Motor neuron (in vitro differentiated cells): ENCODE results near the gene COL25A1. TPM values are rescaled to one million over a fixed set of nuclear protein-coding genes. Genes with fewer than 3 reads are reported as not detected.

Source experiments
- ATAC-seq, 8 experiments: fragments of 200-7000 bp; cut with Tn5 transposase; replicated peaks in 6 of 8; 2 replicates each; pipeline ENCODE4 v1.8.0; 2021; ENCODE audit warnings: mild to moderate bottlenecking in 8 of 8, moderate library complexity in 8 of 8
- H3K27ac ChIP-seq, 2 donors: fragments of 250-450 bp; sonication (Bioruptor Pico); 2 replicates each; pipeline ENCODE4 v1.9.0; 2021; ENCODE audit warnings: antibody characterized with exemption in 2 of 2, mild to moderate bottlenecking in 2 of 2, moderate library complexity in 1 of 2
- H3K4me1 ChIP-seq, 2 donors: fragments of 250-450 bp; sonication (Bioruptor Pico); replicated peaks in 1 of 2; 2 replicates each; pipeline ENCODE4 v1.6.1; 2021; ENCODE audit warnings: antibody characterized with exemption in 2 of 2, mild to moderate bottlenecking in 2 of 2, moderate library complexity in 1 of 2
- H3K4me3 ChIP-seq, 5 donors: fragments of 250-450 bp; sonication (Bioruptor Pico); 2 replicates each; pipeline ENCODE4 v1.9.0; 2021; ENCODE audit warnings: antibody characterized with exemption in 5 of 5, mild to moderate bottlenecking in 5 of 5, moderate library complexity in 4 of 5
- WGBS, 10 experiments: fragments of 450-650 bp; shearing (Covaris generic); methylation state at CpG; one replicate each; pipeline ENCODE4 v1.0.0; 2022; 5-methylcytosine and 5-hydroxymethylcytosine counted together
- in situ Hi-C, 9 experiments: fragments of 400-800 bp; cut with MboI; loops; one replicate each; pipeline ENCODE4 v1.15.0; 2021; ENCODE audit warnings: low sequenced_read_pairs in 9 of 9, low pct_unique_long_range_greater_than_20kb in 2 of 9; ENCODE audit not compliant: unreplicated experiment in 9 of 9
- total RNA-seq, 8 experiments: library from RNA; unstranded; fragments of 300-600 nt; gene quantifications; 2 replicates each; pipeline versions ENCODE4 v1.2.3 to v1.2.4, GENCODE V29; 2022

COL25A1 gene
- total RNA-seq, 8 experiments from 2014 or later, result 1.3 to 15.1 (median 2.7) TPM

DNA sequence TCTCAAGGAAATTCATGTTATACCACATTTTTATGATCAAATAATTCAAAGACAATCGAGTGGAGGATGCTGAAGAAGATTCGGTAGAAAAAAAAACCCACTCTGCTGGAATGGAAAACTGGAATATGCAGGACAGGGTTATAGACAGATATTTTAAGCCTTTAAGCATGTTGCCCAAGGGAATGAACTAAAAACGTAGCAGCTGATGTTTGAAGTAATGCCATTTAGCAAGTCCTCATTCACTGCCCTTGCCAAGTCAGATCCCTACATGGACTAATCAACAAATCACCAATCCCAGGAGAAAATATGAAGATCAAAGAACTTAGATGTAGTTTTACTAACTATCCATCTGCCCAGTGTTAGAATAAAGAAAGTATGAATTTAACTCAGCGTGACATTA lies 464.0 kb downstream of the COL25A1 start:
- no peak for ATAC-seq
- in situ Hi-C loops, result loop anchor here in 5 of 9 experiments (25.0 kb wide), 3 partner anchors 474 to 574 kb away; partner anchors contain the start of gene COL25A1 (in 2 of the 5)
- 31 to 100% (median 91%) methylated on average over 1 to 4 of the region's 4 CpGs for WGBS, 10 experiments
- Histone ChIP-seq H3K27ac (no peak overlapping the region), H3K4me3 (no peak overlapping the region), H3K4me1 (no peaks in the 10 kb centered on the region)

DNA sequence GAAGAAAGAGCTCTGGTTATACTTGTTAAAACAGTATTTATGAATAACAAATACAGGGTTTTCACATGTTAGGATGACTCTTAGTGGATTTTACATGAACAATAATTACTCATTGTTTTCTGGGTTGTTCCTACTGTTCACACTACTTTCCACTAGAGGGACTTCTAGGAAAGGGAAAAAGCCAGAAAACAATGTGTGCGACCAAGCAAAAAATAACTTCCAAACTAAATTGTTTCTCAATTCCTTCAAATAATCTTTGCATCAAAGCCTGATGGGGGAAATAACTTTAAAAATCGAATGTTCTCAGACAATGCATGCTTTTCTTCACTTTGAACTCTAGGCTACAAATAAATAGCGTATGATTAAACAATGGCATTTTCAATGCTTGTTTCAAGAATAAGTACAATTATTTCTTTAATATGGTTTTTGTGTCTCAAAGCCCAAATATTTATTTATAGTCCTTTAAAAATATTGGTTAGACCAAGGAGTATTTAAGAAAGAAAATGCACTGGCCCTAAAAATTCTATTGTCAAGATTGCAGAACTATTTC lies 467.5 kb downstream of the COL25A1 start:
- no peak overlapping the region for H3K27ac ChIP-seq
- in situ Hi-C loops, result loop anchor here in 5 of 9 experiments (25.0 kb wide), 3 partner anchors 477 to 577 kb away; partner anchors contain the start of gene COL25A1 (in 2 of the 5)
- 0 to 83% (median 33%) methylated on average over 1 to 3 of the region's 3 CpGs for WGBS, 10 experiments
- peak in 7 of 8 experiments; percentile 27 to 83 (median 50) for ATAC-seq
- H3K4me1 ChIP-seq, result no peaks in the 10 kb centered on the region
- no peak overlapping the region for H3K4me3 ChIP-seq

DNA sequence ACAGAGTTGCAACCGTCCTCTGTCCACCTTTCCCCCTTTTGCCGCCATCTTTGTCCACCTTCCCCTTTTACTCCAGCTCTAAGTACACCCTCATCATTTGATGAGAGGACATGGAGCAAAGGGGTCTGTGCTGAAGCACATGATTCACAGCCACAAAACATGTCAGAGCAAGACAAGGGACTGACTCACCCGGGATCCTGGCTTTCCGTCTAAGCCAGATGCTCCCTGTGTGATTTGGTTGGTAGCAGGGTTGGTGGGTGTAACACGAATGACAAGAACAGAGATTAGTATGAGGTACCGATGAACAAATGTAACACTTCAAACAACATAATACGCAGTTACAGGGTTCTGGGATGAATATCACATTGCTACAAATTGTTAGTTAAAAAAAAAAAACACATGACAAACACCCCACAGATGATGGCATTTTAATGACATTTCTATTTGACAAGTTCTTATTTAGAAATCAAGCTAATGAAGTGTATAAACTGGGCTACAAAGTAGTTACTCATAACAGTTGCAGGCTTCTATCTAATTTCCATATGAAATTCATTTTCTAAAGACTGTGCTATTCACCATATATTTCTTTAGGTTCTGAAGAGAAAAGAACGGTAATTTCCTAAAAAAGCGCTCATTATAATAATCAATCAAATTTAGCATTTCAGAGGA lies 468.2 kb downstream of the COL25A1 start:
- WGBS, 10 experiments, result 0 to 75% (median 55%) methylated on average over 2 to 9 of the region's 9 CpGs
- in situ Hi-C loops, result loop anchor here in 5 of 9 experiments (25.0 kb wide), 3 partner anchors 478 to 578 kb away; partner anchors contain the start of gene COL25A1 (in 2 of the 5)
- Histone ChIP-seq H3K27ac (no peak overlapping the region), H3K4me1 (no peaks in the 10 kb centered on the region), H3K4me3 (no peak overlapping the region)
- peak; percentile 58 to 97 (median 90) for ATAC-seq

DNA sequence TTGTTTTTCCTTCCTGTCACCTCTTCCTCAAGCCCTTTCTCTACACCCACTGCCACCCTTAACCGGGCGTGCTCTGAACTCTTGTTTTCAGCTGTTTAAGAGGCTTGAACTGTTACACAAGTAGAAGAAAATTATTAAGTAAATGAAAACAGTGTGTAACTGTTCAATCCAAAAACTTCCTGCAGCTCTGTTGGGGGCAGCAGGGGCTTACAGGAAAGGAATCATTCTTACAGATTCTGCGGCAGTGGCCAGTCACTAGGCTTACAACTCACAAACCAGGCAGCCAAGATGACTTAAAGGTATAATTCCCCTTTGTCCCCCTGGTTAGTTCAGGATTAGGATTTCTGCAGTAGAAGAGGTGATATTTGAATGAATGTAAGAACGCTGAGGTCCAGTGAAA lies 469.4 kb downstream of the COL25A1 start:
- Histone ChIP-seq H3K27ac (no peak overlapping the region), H3K4me3 (no peak overlapping the region), H3K4me1 (no peaks in the 10 kb centered on the region)
- WGBS, 10 experiments, result 85 to 100% (median 90%) methylated on average over 1 to 4 of the region's 4 CpGs; no CpG with 5 or more reads in 1 of the 10 experiments
- no peak for ATAC-seq
- in situ Hi-C loops, result loop anchor here in 5 of 9 experiments (25.0 kb wide), 3 partner anchors 479 to 579 kb away; partner anchors contain the start of gene COL25A1 (in 2 of the 5)

DNA sequence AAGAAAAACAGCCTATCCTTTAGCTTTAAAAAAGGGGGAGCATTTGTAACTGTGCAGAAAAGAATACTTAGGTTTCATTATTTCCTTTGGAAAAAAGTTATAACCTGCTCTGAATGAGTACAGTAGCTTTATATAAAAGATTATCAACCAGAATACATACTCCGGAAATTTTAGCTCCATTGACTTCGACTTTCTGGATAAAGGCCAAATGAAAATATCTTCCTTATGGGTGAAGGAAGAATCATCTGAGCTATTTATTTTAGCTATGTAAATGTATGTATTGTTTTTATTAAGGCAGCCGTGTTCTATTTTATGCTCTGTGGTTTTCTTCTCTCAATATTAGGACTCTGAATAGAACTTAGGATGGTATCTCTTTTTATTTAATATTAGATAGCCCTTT lies 470.6 kb downstream of the COL25A1 start:
- 0 to 100% (median 43%) methylated on average over 1 to 3 of the region's 3 CpGs for WGBS, 10 experiments
- H3K27ac ChIP-seq, result no peak overlapping the region
- no peak for ATAC-seq
- in situ Hi-C loops, result loop anchor here in 5 of 9 experiments (25.0 kb wide), 3 partner anchors 480 to 580 kb away; partner anchors contain the start of gene COL25A1 (in 2 of the 5)
- no peak overlapping the region for H3K4me3 ChIP-seq
- H3K4me1 ChIP-seq, result no peaks in the 10 kb centered on the region

DNA sequence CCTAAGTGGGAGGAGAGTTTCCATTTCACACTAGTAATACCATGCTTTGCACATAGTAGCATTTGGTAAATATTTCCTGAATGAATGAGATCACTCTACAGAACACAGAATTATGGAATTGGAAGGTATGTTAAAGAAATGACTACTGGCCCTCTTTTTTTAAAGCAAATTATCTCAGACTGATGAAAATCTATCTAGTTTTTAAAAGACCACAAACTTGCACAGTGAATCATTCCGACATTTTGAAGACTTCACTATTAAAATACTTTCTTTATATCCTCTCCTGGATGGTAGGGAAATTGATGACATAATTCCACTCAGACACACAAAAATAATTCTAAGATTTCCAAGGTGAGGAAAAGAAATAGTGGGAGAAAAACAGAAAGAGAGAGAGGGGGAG lies 471.2 kb downstream of the COL25A1 start:
- WGBS, 10 experiments, result 69 to 100% (median 100%) methylated on average over 1 of the region's 1 CpG; no CpG with 5 or more reads in 1 of the 10 experiments
- no peak overlapping the region for H3K4me3 ChIP-seq
- H3K4me1 ChIP-seq, result no peaks in the 10 kb centered on the region
- ATAC-seq, result no peak
- no peak overlapping the region for H3K27ac ChIP-seq
- in situ Hi-C loops, result loop anchor here in 5 of 9 experiments (25.0 kb wide), 3 partner anchors 481 to 581 kb away; partner anchors contain the start of gene COL25A1 (in 2 of the 5)

DNA sequence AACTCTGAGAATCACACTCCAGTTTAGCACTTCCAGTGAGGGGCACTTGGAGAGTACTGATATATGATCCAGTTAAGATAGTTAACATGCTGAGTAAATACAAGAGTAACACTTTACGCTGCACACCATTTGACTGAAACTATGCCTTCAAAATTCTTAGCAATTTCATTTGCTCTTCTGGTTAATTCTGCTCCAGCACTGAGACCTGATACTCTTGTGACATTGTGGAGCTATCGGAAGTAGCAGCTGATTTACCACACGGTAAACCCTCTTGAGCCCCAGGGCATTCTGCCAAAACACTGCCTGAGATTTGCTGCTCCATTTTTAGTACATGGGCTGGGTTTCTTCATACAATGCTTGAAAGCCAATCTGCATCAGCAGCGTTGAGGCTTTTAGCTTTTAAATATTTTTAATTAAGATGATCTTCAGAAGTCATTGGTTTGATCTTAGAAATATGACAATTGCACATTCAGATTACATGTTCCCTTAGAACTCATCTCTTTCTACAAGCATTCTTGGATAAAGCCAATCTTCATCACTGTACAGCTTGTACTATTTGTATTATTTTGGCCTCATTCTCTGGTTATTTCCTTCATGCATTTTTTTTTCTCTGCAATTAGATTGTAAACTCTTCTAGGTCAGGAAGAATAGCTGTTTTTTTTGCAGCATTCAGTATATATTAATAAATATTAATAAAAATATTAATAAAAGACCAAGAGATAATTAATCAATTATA lies 471.8 kb downstream of the COL25A1 start:
- in situ Hi-C loops, result loop anchor here in 5 of 9 experiments (25.0 kb wide), 3 partner anchors 482 to 582 kb away; partner anchors contain the start of gene COL25A1 (in 2 of the 5)
- 63 to 100% (median 87%) methylated on average over 1 to 4 of the region's 4 CpGs; no CpG with 5 or more reads in 1 of the 10 experiments for WGBS, 10 experiments
- ATAC-seq, result peak in 2 of 8 experiments; percentile 18 to 44
- H3K4me3 ChIP-seq, result no peak overlapping the region
- H3K4me1 ChIP-seq, result no peaks in the 10 kb centered on the region
- no peak overlapping the region for H3K27ac ChIP-seq

DNA sequence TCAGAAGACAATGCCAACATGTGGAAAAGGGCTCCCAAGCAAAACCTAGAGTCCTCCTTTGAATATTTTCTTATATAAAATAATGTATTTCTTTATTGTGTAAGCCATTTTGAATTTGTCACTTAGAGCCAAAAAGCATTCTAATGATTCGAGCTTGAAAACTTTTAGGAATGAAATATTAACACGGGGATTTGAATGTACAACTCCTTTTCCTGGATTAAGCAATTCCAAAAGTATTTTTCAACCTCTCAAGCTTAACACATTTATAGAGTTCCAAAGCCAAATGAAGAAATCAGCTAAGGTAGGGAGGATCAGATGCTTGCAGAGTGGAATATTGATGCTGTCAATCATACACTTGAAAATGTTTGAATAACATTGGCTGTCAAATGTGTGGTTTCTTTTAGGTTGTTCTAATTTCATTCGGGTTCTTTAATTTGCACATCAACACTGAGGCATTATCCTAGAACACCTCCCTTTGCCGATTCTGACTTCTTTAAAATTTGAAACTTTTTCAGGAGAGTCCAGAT lies 472.4 kb downstream of the COL25A1 start:
- H3K27ac ChIP-seq, result no peak overlapping the region
- 32 to 100% (median 72%) methylated on average over 1 to 4 of the region's 4 CpGs; no CpG with 5 or more reads in 1 of the 10 experiments for WGBS, 10 experiments
- no peaks in the 10 kb centered on the region for H3K4me1 ChIP-seq
- no peak for ATAC-seq
- in situ Hi-C loops, result loop anchor here in 5 of 9 experiments (25.0 kb wide), 3 partner anchors 482 to 582 kb away; partner anchors contain the start of gene COL25A1 (in 2 of the 5)
- no peak overlapping the region for H3K4me3 ChIP-seq

DNA sequence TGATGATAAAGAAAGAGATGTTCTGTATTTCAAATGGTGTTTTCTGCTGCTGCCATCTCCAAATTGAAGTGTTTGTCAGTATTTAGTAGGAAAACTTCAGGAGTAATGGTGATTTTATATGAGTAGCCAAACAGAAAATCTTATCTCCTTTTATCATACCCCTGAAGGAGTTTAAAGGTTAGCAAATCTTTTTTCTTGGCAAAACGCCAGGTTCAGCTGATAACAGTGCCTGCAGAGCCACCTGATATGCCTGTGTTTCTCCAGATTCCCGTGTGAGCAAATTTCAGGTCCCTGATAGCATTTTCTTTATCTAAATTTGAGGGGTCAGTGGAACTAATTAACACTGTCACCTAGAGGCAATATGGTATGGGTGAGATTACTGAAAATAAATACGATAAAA lies 473.8 kb downstream of the COL25A1 start:
- H3K4me1 ChIP-seq, result peaks cover 0 to 6% of the 10 kb centered on the region in 2 donors
- 40 to 94% (median 67%) methylated on average over 2 to 3 of the region's 3 CpGs for WGBS, 10 experiments
- in situ Hi-C loops, result loop anchor here in 5 of 9 experiments (25.0 kb wide), 3 partner anchors 484 to 584 kb away; partner anchors contain the start of gene COL25A1 (in 2 of the 5)
- H3K4me3 ChIP-seq, result no peak overlapping the region
- ATAC-seq, result no peak
- H3K27ac ChIP-seq, result no peak overlapping the region

DNA sequence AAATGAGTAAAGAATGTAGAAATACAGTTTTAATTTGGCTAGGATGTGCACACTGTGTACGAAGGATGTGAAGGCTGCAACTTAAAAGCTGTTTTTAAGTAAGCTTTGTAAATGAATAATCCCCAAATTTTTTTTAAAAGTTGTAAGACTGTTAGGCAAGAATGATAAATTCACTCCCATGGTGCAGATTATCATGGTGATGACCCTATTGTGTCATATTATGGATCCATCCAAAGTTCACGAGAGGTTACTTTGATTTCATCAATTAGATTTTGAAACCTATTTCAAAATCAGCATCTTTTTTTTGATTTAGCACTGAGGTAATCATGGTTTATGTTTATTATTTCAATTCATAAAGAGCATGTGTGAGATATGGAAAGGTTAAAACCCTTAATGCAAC lies 476.7 kb downstream of the COL25A1 start:
- WGBS, 10 experiments, result 83 to 100% (median 91%) methylated on average over 1 to 2 of the region's 2 CpGs

DNA sequence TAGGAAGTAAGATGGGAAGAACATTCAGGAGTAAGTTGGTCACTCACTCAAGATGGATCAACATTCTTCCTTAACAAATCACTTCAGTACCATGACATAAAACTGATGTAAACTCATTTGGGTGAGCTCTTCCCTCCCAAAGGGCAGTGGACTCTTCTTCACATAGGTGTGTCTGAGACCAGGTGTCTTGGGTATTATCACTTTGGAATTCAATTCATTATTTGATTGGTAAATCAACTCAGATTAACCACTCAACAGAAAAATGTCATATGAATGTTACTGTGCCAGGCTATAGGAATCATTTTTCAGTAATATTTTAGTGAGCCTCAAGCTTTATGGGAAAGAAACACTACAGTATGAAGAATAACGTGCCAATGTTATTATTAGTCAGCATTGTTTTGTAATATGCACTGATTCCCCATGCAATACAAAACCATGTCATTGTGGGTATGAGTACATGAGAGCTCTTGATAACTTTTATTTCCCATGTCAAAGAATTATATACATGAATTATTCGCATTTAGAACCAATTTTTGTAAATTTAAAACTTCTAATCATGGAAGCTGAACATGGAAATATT lies 481.0 kb downstream of the COL25A1 start:
- peaks cover 6 to 14% of the 10 kb centered on the region in 2 donors for H3K4me1 ChIP-seq
- ATAC-seq, result peak in 4 of 8 experiments; percentile 27 to 68 (median 44)
- in situ Hi-C loops, result no loop called here
- 0 to 79% (median 37%) methylated on average over 1 to 2 of the region's 2 CpGs; no CpG with 5 or more reads in 2 of the 10 experiments for WGBS, 10 experiments
- H3K27ac ChIP-seq, result no peak overlapping the region
- H3K4me3 ChIP-seq, result no peak overlapping the region

More for the DNA sequence above, 476.7 kb downstream of the COL25A1 start:
- H3K4me3 ChIP-seq, result no peak overlapping the region
- no peak for ATAC-seq
- H3K27ac ChIP-seq, result no peak overlapping the region
- peaks cover 6 to 11% of the 10 kb centered on the region in 2 donors for H3K4me1 ChIP-seq
- in situ Hi-C loops, result loop anchor here in 5 of 9 experiments (25.0 kb wide), 3 partner anchors 487 to 587 kb away; partner anchors contain the start of gene COL25A1 (in 2 of the 5)
